Measurements from ENCODE around the gene CCDC190.
"Not testable (repeated sequence)": the region's sequence is repeated elsewhere in the genome, so short reads cannot be mapped to it uniquely, and the experiment has no call there.

The CCDC190 gene

GRCh38 chr1:162823771-162824525, 37.0 kb downstream of the CCDC190 start:
- FAIRE-seq: no peak

GRCh38 chr1:162823231-162823630, 37.7 kb downstream of the CCDC190 start:
- FAIRE-seq: no peak

- FAIRE-seq: no peak
Observed at GRCh38 chr1:162822391-162823200, 38.4 kb downstream of the CCDC190 start.

- FAIRE-seq: not testable (repeated sequence)
Observed at GRCh38 chr1:162818666-162819065, 42.3 kb downstream of the CCDC190 start.

- FAIRE-seq: not testable (repeated sequence)
Observed at GRCh38 chr1:162818136-162818535, 42.8 kb downstream of the CCDC190 start.

- not testable (repeated sequence) for FAIRE-seq
Observed at GRCh38 chr1:162812357-162812756, 48.6 kb downstream of the CCDC190 start.

- FAIRE-seq: not testable (repeated sequence)
Observed at GRCh38 chr1:162807503-162807902, 53.5 kb downstream of the CCDC190 start.

All from endometrium (tissue), 2 donors.